Colonic mucosa (tissue), 4 donors: ENCODE measurements around the gene APH1A. TPM values are rescaled to one million over a fixed set of nuclear protein-coding genes. Genes with fewer than 3 reads are reported as not detected.
"Not testable (repeated sequence)": the region's sequence is repeated elsewhere in the genome, so short reads cannot be mapped to it uniquely, and the experiment has no call there.

ENCODE experiments used
- DNase-seq: peaks from one replicate; pipeline ENCODE4 v3.0.0-alpha.2; 2020
- H3K27ac ChIP-seq: fragments of 200-600 bp; one replicate; pipeline ENCODE4 v1.8.0; 2021
- H3K27me3 ChIP-seq: fragments of 200-600 bp; one replicate; pipeline ENCODE4 v1.8.0; 2021
- H3K36me3 ChIP-seq: fragments of 200-600 bp; one replicate; pipeline ENCODE4 v1.8.0; 2021
- H3K4me1 ChIP-seq: fragments of 200-600 bp; one replicate; pipeline ENCODE4 v1.8.0; 2021; ENCODE audit warnings: mild to moderate bottlenecking
- H3K4me3 ChIP-seq: fragments of 200-600 bp; one replicate; pipeline ENCODE4 v1.8.0; 2021
- H3K9ac ChIP-seq, 2 donors: one replicate each; pipeline ENCODE4 v1.7.0; 2013; ENCODE audit warnings: control low read depth in 2 of 2, low read depth in 2 of 2, low read length in 2 of 2
- H3K9me3 ChIP-seq: fragments of 200-600 bp; one replicate; pipeline ENCODE4 v1.8.0; 2021
- CTCF ChIP-seq: fragments of 200-600 bp; IDR thresholded peaks from one replicate; pipeline ENCODE4 v1.8.0; 2022; ENCODE audit warnings: antibody characterized with exemption, mild to moderate bottlenecking
- intact Hi-C: fragments of 100-400 bp; cut with DNase I; formaldehyde crosslinking; loops from one replicate; pipeline ENCODE4 v1.14.1; 2022
- total RNA-seq, 2 donors: library from RNA; stranded (reverse); fragmentation: NEBNext Ultra II Directional in 1 of 2; extraction: Animal tissue kit (Norgen Biotek cat#: 25700) in 1 of 2; gene quantifications; one replicate each; pipeline ENCODE4 v1.2.1, GENCODE V29; 2021
- donor health status: healthy.
- donor health status: DM: no; HTN: no; CAD: no.
- donor health status: DM: no; HTN: no; CAD: no.

APH1A gene
- total RNA-seq, 2 donors from 2014 or later = 180 to 209 TPM

- no peaks in the 10 kb centered on the region for H3K4me1 ChIP-seq
- peak overlapping the region; percentile 85 for H3K4me3 ChIP-seq
- peak overlapping the region; percentile 93 for H3K27ac ChIP-seq
- H3K36me3 ChIP-seq = no peaks in the 10 kb centered on the region
- TF ChIP-seq CTCF = no peak
- peak; percentile 85 for DNase-seq
- no peaks in the 10 kb centered on the region for H3K9me3 ChIP-seq
- H3K27me3 ChIP-seq = no peaks in the 10 kb centered on the region
- H3K9ac ChIP-seq = peak overlapping the region; percentile 91
- intact Hi-C loops = no loop called here
These were observed 34.1 kb downstream of the APH1A start for GRCh38 chr1:150234566-150235293.

- Histone ChIP-seq H3K27ac (peak overlapping the region; percentile 93), H3K4me1 (no peaks in the 10 kb centered on the region), H3K36me3 (no peaks in the 10 kb centered on the region), H3K9me3 (no peaks in the 10 kb centered on the region), H3K9ac (peak overlapping the region; percentile 91), H3K27me3 (no peaks in the 10 kb centered on the region), H3K4me3 (peak overlapping the region; percentile 85)
- DNase-seq = no peak
- no peak for TF ChIP-seq CTCF
- intact Hi-C loops = no loop called here
These were observed 34.6 kb downstream of the APH1A start for GRCh38 chr1:150234309-150234565.

GRCh38 chr1:150233359-150234308 lies 35.2 kb downstream of the APH1A start:
- H3K36me3 ChIP-seq = no peaks in the 10 kb centered on the region
- no peak for TF ChIP-seq CTCF
- no peaks in the 10 kb centered on the region for H3K4me1 ChIP-seq
- H3K9me3 ChIP-seq = no peaks in the 10 kb centered on the region
- no peaks in the 10 kb centered on the region for H3K27me3 ChIP-seq
- H3K4me3 ChIP-seq = peak overlapping the region; percentile 85
- H3K27ac ChIP-seq = peak overlapping the region; percentile 93
- intact Hi-C loops = no loop called here
- peak; percentile 40 for DNase-seq
- peak overlapping the region; percentile 91 for H3K9ac ChIP-seq

- H3K4me1 ChIP-seq, H3K9ac ChIP-seq, H3K9me3 ChIP-seq, H3K27me3 ChIP-seq, H3K36me3 ChIP-seq, H3K4me3 ChIP-seq, H3K27ac ChIP-seq, intact Hi-C loops, DNase-seq: not testable (repeated sequence)
These were observed 35.9 kb downstream of the APH1A start for GRCh38 chr1:150232921-150233320.

DNA sequence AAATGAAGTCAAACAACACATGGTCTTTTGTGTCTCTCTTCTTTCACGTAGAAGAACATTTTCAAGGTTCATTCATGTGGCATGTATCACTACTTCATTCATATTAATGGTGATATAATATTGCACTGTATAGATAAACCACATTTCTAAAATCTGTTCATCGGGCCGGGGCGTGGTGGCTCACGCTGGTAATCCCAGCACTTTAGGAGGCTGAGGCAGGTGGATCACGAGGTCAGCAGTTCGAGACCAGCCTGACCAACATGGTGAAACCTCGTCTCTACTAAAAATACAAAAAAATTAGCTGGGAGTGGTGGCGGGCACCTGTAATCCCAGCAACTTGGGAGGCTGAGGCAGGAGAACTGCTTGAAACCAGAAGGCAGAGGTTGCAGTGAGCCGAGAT lies 40.6 kb downstream of the APH1A start:
- H3K36me3 ChIP-seq, DNase-seq, H3K4me1 ChIP-seq, H3K9me3 ChIP-seq, H3K27me3 ChIP-seq, H3K9ac ChIP-seq, H3K4me3 ChIP-seq, H3K27ac ChIP-seq, intact Hi-C loops: not testable (repeated sequence)

GRCh38 chr1:150227228-150227627 lies 41.6 kb downstream of the APH1A start:
- Histone ChIP-seq H3K9ac (no peak overlapping the region), H3K36me3 (no peaks in the 10 kb centered on the region), H3K4me1 (no peaks in the 10 kb centered on the region), H3K27ac (no peak overlapping the region), H3K27me3 (no peaks in the 10 kb centered on the region), H3K9me3 (no peaks in the 10 kb centered on the region), H3K4me3 (no peak overlapping the region)
- no peak for TF ChIP-seq CTCF
- DNase-seq = no peak
- intact Hi-C loops = no loop called here
